Mesothelial cell of epicardium (in vitro differentiated cells): ENCODE measurements around the gene ERRFI1. TPM values are rescaled to one million over a fixed set of nuclear protein-coding genes. Genes with fewer than 3 reads are reported as not detected.
"Not testable (repeated sequence)": the region's sequence is repeated elsewhere in the genome, so short reads cannot be mapped to it uniquely, and the experiment has no call there.

Source experiments
- DNase-seq, 2 experiments: peaks; one replicate each; pipeline ENCODE4 v3.0.0; 2021; ENCODE audit warnings: low spot score in 2 of 2; ENCODE audit not compliant: unreplicated experiment in 2 of 2
- H3K27ac Mint-ChIP-seq: 2 replicates; pipeline ENCODE4 v1.8.0; 2021; ENCODE audit warnings: mixed read lengths
- H3K27me3 Mint-ChIP-seq: 2 replicates; pipeline ENCODE4 v1.8.0; 2021; ENCODE audit warnings: low read depth, mixed read lengths
- H3K36me3 Mint-ChIP-seq: 2 replicates; pipeline ENCODE4 v1.8.0; 2021; ENCODE audit warnings: mixed read lengths
- H3K4me1 Mint-ChIP-seq: 2 replicates; pipeline ENCODE4 v1.8.0; 2021; ENCODE audit warnings: mixed read lengths
- H3K4me3 Mint-ChIP-seq: 2 replicates; pipeline ENCODE4 v1.8.0; 2021; ENCODE audit warnings: mild to moderate bottlenecking, moderate library complexity, mixed read lengths
- H3K9me3 Mint-ChIP-seq: 2 replicates; pipeline ENCODE4 v1.8.0; 2021; ENCODE audit warnings: mixed read lengths
- CTCF ChIP-seq: fragments of 200-600 bp; sonication (generic); IDR thresholded peaks from one replicate; pipeline ENCODE4 v1.5.0; 2021; ENCODE audit warnings: antibody characterized with exemption; ENCODE audit not compliant: unreplicated experiment
- total RNA-seq: library from RNA; stranded (reverse); gene quantifications from 3 replicates; pipeline ENCODE4 v1.2.1, GENCODE V29; 2021

Gene ERRFI1
- total RNA-seq: 124 to 134 TPM (median 130 TPM) in 3 replicates

- Mint-ChIP-seq H3K27ac (peak within 1 kb of the TSS; percentile 93), H3K4me3 (peak within 1 kb of the TSS; percentile 88), H3K4me1 (peaks cover 58% of the 10 kb centered on the region), H3K9me3 (no peaks in the 10 kb centered on the region), H3K36me3 (no peaks in the 10 kb centered on the region), H3K27me3 (no peaks in the 10 kb centered on the region)
- peak; percentile 94 to 98 for DNase-seq
- TF ChIP-seq CTCF: no peak
These were observed at the start of gene ERRFI1 for GRCh38 chr1:8026153-8026975. TSS of gene ERRFI1 (minus strand) at chr1:8026309. CDS start at chr1:8015619, 10,690 bp downstream.

GRCh38 chr1:8075511-8076051 is 49.5 kb upstream of the ERRFI1 start:
- Mint-ChIP-seq H3K9me3 (no peaks in the 10 kb centered on the region), H3K4me3 (no peak overlapping the region), H3K4me1 (peaks cover 63% of the 10 kb centered on the region), H3K27me3 (no peaks in the 10 kb centered on the region), H3K27ac (peak overlapping the region; percentile 96), H3K36me3 (no peaks in the 10 kb centered on the region)
- no peak for TF ChIP-seq CTCF
- DNase-seq: no peak

- TF ChIP-seq CTCF: no peak
- H3K36me3 Mint-ChIP-seq: no peaks in the 10 kb centered on the region
- DNase-seq: no peak
- H3K4me1 Mint-ChIP-seq: peaks cover 62% of the 10 kb centered on the region
- H3K27me3 Mint-ChIP-seq: no peaks in the 10 kb centered on the region
- H3K4me3 Mint-ChIP-seq: no peak overlapping the region
- no peaks in the 10 kb centered on the region for H3K9me3 Mint-ChIP-seq
- peak overlapping the region; percentile 72 for H3K27ac Mint-ChIP-seq
These were observed 47.2 kb upstream of the ERRFI1 start for GRCh38 chr1:8073112-8073855.

GRCh38 chr1:8070381-8070811 is 44.3 kb upstream of the ERRFI1 start:
- H3K4me1 Mint-ChIP-seq: peaks cover 37% of the 10 kb centered on the region

GRCh38 chr1:8069614-8070320 is 43.7 kb upstream of the ERRFI1 start:
- not testable (repeated sequence) for H3K36me3 Mint-ChIP-seq
- H3K27ac Mint-ChIP-seq: peak overlapping the region; percentile 100

More at GRCh38 chr1:8070381-8070811, 44.3 kb upstream of the ERRFI1 start:
- peak overlapping the region; percentile 100 for H3K27ac Mint-ChIP-seq
- DNase-seq: peak in 1 of 2 experiments; percentile 39
- no peaks in the 10 kb centered on the region for H3K27me3 Mint-ChIP-seq
- peaks cover 3% of the 10 kb centered on the region for H3K36me3 Mint-ChIP-seq
- H3K4me3 Mint-ChIP-seq: peak overlapping the region; percentile 45
- TF ChIP-seq CTCF: no peak
- peaks cover 4% of the 10 kb centered on the region for H3K9me3 Mint-ChIP-seq

More at GRCh38 chr1:8069614-8070320, 43.7 kb upstream of the ERRFI1 start:
- H3K4me3 Mint-ChIP-seq, H3K9me3 Mint-ChIP-seq, H3K27me3 Mint-ChIP-seq, DNase-seq: not testable (repeated sequence)
- peaks cover 34% of the 10 kb centered on the region for H3K4me1 Mint-ChIP-seq
